ENCODE data around the gene RASSF7.

RASSF7 gene

GRCh38 chr11:587546-587945, 26.8 kb downstream of the RASSF7 start:
- DNase-seq: no peak

- DNase-seq: no peak
Measured at GRCh38 chr11:587978-588380, 27.2 kb downstream of the RASSF7 start.

- no peak for DNase-seq
Measured at GRCh38 chr11:589798-590197, 29.0 kb downstream of the RASSF7 start.

DNA sequence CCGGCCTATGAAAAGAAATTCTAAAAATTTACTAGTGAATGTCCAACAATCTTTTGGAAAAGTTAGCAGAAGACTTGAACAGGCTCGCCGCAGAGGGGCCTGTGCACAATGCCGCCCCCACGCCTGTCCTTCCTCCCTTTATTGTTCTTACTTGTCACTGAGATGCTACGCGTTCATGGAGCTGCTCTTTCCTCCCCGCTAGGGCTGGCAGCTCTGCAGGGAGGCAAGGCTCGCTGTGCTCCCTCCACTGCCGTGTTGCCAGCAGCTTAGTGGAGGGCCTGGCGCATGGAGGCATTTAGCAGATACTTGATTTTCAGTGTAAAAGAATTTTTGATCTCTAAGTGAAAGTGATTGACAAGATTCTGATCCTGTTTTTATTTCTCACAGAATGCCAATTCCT, 30.2 kb downstream of the RASSF7 start:
- DNase-seq: no peak

GRCh38 chr11:592501-592900, 31.7 kb downstream of the RASSF7 start:
- no peak for DNase-seq

DNA sequence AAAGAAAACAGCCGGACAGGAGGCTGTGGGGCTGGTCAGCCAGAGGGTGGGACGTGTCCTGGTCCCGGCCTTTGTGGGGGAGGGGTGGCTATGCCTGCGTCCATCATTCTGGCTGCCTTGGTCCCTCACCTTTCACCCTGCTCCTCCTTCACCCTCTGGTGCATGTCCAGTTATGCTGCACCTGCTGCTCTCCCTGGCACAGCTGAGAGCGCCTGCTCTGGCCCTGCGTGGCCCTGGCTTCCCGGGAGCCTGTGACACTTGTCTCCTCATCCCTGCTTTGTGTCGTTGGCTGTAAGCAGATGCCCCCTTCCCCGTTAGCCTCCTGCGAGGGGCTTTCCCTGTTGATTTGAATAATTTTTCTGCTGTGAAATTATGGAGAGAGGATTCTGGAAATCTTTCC, 32.1 kb downstream of the RASSF7 start:
- DNase-seq: no peak

- no peak for DNase-seq
Measured at GRCh38 chr11:593347-593746, 32.6 kb downstream of the RASSF7 start.

DNA sequence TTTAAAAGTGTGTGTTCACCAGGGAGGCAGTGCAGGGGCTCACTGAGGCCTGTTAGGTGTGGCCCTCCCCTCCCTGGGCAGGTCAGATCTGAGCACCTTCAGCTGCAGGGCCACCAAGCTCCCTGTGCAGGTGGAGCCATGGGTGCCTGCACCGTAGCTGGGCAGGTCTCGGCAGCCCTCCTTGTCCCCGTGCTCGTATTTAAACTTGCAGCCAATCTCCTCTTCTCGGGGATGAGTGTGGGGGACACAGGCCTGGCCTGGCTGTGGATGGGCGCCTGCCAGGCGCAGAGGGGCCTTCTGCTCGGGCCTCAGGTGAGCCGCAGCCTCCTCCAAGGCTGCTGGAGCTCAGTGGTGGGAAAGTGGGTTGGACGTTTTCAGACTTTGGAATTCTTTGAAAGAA, 34.6 kb downstream of the RASSF7 start:
- DNase-seq: no peak

DNA sequence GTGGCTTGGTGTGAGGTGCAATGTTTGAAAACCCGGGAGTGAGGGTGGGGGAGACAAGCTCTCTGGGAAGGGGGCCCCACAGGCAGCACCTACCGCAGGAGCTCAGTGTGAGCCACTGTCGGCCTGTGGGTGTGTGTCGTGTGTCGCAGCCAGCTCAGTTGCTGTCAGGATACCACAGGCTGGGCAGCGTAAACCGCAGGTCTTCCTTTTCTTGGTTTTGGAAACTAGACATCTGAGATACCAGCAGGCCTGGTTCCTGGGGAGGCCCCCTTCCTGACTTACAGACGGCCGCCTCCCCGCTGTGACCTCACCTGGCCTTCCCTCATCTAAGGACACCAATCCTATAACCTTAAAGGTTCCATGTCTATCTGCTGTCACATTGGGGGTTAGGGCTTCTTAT, 35.6 kb downstream of the RASSF7 start:
- DNase-seq: no peak

DNA sequence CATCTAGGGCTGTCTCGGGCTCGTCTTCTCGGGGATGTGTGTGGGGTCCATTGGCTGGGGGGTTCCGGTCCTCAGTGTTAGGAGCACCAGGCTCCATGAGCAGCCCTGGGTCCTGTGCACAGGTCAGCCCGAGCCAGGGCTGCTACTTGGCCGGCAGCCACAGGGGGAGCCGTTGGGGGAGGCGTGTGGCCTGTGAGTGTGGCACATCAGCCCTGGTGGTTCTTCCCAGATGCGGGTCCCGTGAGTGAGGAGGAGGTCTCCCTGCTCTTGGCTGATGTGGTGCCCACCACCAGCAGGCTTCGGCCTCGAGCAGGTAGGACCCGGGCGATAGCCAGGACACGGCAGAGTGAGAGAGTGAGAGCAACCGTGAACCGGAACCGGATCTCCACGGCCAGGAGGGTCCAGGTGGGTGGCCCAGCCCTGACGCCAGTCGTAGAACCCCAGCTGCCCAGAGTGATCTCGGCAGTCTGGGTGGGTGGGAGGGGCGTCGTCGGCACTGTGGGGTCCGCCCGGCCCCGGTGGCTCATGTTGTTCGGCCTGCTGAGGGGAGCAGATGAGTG, 36.5 kb downstream of the RASSF7 start:
- no peak for DNase-seq

DNA sequence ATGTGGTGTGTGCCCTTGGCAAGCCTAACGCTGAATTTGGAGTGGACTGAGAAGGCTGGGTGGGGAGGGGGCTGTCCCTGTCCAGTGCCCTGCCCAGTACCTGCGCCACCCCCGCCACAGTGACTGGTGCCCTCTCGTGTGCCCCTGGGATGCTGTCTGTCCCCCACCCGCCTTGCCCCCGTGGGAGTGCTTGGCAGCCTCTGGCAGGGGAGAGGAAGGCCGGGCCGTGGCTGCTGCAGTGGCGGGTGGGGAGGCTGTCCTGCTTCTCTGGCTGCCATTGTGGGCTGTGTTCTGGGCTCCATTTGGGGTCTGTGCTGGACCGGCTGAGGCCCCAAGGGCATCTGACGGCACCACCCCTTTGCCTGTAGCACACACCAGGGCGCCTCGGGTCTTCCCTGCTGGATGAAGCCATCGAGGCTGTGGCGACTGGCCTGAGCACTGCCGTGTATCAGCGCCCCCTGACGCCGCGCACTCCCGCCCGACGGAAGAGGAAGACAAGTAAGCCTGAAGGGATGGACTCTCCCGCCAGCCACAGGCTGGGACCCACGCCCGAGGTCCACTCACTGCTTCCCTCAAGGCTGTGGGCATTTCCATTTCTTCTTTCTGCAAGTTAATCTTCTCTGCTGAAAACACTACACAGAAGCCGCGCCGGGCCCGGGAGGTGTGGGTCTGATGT, 37.4 kb downstream of the RASSF7 start:
- no peak for DNase-seq

- DNase-seq: no peak
Measured at GRCh38 chr11:601573-602245, 40.9 kb downstream of the RASSF7 start.

DNA sequence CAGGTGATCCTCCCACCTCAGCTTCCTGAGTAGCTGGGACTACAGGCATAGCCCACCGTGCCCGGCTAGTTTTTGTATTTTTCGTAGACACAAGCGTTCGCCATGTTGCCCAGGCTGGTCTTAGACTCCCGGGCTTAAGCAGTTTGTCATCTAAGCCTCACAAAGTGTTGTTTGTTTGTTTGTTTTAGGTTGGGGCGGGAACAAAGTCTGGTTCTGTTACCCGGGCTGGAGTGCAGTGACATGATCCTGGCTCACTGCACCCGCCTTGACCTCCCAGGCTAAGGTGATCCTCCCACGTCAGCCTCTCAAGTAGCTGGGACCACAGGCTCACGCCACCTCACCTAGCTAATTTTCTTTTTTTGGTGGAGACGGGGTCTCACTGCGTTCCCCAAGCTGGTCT, 42.4 kb downstream of the RASSF7 start:
- DNase-seq: no peak

- no peak for DNase-seq
Measured at GRCh38 chr11:605286-606129, 44.7 kb downstream of the RASSF7 start.

DNA sequence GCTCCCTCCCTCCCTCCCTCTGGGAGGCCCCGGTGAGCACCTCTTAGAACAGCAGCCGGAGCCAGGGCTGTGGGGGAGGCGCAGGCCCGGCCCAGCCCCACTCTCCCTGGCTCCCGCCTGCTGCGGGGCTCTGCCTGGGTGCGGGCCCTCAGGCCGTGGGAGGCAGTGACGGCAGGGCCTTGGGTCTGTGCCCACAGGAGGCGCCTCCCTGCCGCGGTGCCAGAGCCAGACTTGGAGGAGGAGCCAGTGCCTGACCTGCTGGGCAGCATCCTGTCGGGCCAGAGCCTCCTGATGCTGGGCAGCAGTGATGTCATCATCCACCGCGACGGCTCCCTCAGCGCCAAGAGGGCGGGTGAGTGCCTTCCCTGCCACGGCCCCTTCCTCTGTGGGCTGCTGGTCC, 45.5 kb downstream of the RASSF7 start:
- no peak for DNase-seq

- DNase-seq: no peak
Measured at GRCh38 chr11:607020-607780, 46.4 kb downstream of the RASSF7 start.

DNA sequence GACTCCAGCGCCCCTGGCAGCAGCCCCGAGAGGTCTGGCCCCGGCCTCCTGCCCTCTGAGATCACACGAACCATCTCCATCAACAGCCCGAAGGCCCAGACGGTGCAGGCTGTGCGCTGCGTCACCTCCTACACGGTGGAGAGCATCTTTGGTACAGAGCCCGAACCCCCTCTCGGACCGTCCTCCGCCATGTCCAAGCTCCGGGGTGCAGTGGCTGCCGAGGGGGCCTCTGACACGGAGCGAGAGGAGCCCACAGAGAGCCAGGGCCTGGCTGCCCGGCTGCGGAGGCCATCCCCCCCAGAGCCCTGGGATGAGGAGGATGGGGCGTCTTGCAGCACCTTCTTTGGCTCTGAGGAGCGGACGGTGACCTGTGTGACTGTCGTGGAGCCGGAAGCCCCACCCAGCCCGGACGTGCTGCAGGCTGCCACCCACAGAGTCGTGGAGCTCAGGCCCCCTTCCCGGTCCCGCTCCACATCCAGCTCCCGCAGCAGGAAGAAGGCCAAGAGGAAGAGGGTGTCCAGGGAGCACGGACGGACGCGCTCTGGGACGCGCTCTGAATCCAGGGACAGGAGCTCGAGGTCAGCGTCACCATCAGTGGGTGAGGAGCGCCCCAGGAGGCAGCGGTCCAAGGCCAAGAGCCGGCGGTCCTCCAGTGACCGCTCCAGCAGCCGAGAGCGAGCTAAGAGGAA, 47.3 kb downstream of the RASSF7 start:
- no peak for DNase-seq

- DNase-seq: no peak
Measured at GRCh38 chr11:608791-609251, 48.1 kb downstream of the RASSF7 start.

DNA sequence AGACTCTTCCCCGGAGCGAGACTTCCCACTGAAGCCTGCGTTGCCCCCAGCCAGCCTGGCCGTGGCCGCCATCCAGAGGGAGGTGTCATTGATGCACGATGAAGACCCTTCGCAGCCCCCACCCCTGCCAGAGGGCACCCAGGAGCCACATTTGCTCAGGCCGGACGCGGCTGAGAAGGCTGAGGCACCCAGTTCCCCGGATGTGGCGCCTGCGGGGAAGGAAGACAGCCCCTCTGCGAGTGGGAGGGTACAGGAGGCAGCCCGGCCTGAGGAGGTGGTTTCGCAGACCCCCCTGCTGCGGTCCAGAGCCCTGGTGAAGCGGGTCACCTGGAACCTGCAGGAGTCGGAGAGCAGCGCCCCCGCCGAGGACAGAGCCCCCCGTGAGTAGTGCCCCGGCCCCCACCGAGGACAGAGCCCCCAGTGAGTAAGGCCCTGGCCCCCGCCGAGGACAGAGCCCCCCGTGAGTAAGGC, 48.6 kb downstream of the RASSF7 start:
- DNase-seq: no peak

DNA sequence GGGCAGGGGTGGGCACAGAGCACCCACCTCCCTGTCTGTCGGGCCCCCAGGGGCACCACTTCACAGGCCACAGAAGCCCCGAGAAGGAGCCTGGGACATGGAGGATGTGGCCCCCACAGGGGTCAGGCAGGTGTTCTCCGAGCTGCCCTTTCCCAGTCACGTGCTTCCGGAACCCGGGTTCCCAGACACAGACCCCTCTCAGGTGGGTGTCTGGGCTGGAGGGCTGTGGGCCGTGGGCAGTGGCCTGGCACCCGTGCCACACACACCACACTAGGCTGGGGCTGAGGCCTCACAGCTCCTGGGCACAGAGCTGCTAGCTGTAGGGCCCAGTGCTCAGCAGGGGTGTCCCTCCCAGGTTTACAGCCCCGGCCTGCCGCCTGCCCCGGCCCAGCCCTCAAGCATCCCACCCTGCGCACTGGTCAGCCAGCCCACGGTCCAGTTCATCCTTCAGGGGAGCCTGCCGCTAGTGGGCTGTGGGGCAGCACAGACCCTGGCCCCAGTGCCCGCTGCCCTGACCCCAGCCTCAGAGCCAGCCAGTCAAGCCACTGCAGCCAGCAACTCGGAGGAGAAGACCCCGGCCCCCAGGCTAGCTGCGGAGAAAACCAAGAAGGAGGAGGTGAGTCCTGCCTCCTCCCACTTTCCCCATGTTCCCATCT, 49.5 kb downstream of the RASSF7 start:
- no peak for DNase-seq

Measured in SHP77 treated with DMSO at 0.1 percent for 48 hours (cell line).